HG02943 (cell line): ENCODE results near the gene MYO18A.

Source experiments
- ATAC-seq: cut with Tn5 transposase; IDR thresholded peaks from one replicate; pipeline ENCODE4 v1.9.1; 2021; ENCODE audit warnings: mild to moderate bottlenecking, low read depth, moderate library complexity; ENCODE audit not compliant: unreplicated experiment

MYO18A gene

DNA sequence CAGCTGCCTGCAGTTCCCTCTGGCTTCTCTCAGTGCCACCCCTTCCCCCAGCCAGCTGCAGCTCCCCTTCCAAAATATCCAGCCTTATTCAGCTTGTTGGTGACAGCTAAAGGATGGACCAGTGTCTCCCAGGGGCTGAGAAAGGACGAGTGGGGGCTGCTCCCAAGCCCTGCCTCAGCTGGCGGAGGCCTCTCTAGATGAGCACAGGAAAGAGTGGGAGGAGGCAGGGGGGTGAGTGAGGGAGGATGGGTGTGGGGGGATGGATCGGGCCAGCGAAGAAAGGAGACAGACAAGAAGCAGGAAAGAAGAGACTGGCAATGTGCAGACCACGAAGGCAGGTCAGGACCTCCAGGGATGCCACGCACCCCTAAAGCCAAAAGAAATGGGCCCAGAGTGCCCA lies 119.7 kb downstream of the MYO18A start:
- no peak for ATAC-seq

DNA sequence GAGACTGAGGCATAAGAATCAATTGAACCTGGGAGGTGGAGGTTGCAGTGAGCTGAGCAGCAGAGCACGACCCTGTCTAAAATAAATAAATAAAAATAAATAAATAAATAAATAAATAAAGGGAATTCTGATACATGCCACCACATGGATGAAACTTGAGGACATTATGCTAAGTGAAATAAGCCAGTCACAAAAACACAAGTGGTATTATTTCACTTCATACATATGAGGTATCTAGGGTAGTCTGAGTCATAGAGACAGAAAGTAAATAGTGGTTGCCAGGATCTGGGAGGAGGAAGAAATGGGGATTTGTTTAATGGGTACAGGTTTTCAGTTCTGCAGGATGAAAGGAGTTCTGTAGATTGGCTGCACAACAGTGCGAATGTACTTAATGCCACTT lies 120.9 kb downstream of the MYO18A start:
- ATAC-seq: no peak

DNA sequence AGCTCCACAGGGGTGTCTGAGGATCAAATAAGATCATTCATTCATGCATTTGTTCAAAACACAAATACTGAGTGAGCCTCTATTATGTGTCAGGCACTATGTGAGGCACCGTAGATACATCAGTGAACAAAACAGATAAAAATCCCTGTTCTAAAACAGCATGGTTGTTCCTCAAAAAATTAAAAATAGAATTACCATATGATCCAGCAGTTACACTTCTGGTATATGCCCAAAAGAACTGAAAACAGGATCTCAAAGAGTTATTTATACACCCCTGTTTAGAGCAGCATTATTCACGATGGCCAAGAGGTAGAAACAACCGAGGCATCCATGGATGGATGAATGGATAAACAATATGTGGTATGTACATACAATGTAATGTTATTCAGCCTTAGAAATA lies 121.8 kb downstream of the MYO18A start:
- no peak for ATAC-seq

DNA sequence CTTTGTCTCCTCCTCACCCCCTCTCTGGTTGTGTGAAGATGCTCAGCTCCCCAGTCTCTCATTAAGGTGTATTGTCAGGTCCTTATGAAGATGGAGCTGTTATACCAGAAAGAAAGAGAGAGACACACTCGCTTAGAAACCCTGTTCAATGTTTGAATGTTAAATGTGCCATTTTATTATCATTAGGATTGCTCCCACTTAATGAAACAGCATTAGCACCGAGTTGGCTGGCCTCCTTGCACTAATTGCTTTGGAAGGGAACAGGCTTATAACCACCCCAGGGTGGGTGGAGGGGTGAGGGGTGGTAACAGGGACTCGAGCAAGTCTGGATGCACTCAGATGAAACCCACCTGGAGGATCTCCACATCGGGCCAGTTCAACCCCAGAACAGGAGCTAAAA lies 122.8 kb downstream of the MYO18A start:
- no peak for ATAC-seq

DNA sequence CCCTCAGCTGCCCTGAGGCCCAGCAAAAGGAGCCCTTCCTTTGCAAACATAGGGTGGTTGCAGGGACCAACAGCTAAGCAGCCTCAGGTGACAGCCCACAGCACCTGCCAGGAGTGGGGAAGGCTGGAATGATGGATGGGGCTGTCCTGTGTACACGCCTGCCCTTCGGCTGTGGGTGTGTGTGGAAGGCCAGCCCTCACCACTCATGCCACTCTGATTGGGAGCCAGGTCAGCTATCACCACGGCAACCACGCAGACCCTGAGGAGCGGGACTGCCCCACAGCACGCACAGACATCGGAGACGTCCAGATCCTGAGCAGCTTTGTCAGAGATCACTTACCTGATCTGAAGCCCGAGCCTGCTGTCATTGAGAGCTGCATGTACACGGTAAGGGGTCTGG lies 125.4 kb downstream of the MYO18A start:
- no peak for ATAC-seq

DNA sequence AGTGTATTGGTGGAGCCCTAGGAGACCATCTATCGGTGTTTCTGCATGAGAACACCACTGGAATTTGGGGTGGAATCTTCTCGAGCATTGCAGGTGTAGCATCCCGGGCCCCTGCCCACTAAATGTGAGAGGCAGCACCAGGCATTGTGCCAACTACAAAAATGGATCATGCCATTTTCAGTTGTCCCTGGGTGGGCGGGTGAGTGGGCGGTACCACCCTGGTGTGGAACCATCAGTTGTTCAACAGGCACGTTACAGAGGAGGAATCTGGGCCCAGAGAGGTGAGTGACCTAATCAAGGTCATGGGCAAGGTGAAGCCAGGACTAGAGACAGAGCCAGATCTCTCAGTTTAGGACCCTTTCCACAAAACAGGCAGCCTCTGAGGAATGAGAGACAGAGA lies 128.5 kb downstream of the MYO18A start:
- no peak for ATAC-seq

DNA sequence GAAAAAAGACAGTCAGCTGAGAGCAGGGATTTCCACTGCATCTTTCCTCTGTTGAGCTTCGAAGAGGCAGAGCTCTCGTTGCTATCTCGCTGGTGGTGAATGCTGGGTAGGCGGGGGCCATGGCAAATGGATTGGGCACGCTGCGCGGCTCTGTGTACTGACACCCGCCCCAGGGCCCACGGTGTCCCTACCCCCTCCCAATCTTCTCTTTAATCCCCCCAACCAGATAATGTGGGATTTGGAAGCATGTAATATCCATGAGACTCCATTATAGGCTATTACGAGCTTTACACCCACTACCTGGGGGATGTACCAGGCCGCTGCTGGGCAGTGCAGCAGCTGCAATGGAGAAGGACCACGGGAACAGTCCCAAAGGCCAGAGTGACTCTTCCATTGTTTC lies 129.0 kb downstream of the MYO18A start:
- no peak for ATAC-seq

DNA sequence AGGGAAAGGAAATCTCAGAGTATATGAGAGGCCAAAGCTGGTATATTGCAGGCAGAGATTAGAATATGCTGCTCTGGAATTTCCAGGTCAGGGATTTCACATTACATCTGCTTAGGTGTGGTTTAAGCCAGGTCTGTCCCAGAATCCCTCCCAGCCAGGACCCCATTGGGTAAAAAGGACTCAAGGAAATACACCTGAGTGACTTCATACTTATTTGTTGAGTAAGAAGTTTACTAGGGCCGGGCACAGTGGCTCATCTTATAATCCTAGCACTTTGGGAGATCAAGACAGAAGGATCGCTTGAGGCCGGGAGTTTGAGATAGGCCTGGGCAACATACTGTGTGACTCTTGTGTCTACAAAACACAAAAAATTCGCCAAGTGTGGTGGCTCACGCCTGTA lies 130.0 kb downstream of the MYO18A start:
- ATAC-seq: no peak

DNA sequence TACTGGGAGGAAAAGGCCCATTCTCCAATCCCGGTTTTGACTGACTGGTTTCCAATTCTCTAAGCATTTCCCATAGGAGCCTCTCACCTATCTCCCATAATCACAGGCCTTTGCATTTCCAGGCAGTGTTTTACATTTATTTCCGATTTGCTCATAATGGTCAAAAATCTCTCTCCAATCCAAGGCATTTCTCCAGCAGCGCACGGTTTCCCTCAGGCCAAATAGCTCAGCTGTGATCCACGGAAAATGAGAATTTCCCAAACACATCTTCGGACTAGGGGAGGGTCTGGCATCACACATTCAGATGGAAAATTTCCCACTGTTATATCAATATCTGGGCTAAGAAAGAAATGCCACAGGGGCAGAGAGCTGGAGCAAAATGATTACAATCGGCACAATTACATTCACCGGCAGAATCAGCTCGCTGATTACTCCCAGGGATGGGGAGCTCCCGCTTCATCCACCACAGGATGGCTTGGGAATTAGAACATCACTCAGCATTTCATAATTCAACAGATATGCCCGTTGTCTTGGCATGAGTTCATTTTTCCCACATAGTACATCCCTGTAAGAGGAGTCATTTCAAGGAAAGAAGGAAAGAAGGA lies 130.6 kb downstream of the MYO18A start:
- no peak for ATAC-seq

DNA sequence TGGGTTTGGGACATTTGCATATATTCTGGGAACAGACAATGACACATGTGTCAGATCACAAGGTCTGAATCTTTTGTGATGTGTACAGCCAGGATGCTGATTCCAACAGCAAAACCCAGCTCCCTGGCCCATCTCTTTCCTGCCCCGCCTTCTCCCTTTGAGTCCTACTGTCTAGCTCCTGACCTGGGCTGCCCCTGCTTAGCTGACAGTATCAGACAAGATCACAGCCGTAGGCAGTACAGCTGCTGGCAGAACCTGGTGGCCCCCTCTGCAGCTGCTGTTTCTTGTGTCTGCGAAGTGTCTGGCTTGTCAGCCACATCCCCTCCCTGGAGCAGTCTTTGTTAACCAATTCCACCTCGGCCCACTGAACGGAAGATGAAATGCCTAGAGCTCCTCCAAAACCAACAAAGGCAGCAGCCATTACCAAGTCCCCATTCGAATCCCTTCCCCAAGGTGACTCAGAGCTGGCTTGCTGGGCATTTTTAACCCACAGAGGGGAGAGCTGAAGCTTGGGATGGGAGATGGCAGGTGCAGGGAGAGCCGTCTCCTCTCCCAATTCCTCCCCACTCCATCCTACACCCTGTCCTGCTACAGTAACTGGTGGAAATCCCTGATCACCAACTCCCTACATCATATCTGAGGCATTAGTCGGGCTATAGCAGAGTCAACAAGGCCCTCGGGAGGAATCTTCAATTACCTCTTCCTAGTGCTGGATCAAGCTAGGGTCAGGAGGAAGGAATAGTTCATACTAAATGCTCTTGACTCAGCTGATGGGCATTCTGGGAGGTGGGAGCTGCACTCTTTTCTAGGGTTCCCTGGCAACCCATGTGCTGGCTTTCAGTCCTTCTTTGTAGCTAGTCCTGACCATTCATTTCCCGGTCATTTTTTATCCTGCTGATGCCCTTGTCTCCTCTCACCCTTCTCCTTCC lies 131.5 kb downstream of the MYO18A start:
- ATAC-seq: no peak

DNA sequence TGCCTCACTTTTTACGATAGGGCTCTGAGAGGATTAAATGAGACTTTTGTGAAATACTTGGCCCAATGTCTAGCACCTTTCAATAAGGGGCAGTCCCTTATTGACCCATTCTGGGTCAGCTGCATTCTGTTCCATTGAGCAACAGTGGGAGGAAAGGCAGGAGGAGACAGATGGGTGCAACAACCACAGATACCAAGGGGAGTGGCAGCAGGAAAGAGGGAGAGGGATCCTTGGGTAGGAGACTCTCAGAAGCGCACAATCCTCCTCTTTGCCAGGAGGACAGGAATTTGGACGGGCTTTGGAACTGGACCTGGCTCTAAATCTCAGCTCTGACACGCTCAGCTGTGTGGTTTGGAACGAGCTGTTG lies 133.7 kb downstream of the MYO18A start:
- ATAC-seq: no peak

DNA sequence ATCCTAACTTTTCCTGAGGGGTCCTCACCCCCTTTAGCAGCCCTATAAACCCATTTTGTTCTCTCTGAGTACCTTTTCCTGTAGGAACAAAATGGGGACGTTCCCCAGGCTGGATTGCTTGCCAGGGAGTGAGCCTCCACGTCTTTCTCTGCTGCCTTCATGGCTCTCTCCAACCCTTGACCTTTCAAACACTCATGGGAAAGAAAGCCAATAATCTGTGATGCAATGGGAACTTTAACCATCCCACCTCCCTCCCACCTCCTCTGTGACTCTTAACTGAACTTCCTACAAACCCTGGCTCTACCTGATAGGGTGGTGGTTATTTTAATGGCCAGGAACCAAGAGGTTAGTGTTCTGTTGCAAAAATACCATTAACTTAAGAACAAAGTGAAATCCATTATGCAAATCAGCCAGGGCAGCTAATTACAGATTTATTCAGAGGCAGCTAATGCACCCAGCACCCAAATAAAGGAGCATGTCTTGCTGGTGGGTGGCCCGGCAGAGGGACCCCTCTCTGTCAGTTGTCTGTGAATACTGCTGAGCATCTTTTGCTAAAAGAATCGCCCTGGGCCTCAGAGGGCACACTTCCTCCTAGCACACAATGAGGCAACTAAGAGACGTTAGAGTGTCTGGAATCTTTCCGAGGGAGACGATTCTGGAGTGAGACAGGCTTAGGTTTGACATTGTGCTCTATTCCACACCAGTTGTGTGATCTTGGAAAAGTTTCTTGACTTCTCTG lies 134.3 kb downstream of the MYO18A start:
- no peak for ATAC-seq

DNA sequence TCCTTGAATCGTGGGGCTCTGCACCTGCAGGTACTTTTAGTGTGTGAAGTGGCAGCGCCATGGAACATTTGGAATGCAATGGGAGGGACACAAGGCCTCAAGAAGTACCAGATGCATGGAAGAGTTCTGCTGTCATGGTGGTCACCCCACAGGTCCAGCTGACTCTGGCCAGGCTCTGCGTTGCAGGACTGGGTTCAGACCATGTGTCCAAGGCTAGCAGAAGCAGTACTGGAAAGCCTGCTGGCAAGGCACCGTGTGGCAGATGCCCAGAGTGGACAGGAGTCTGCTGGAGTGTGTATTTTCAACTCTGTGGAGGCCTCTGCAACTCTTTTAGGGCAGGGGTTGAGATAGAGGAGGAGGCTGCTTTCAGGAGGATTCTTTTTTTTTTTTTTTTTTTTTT lies 135.2 kb downstream of the MYO18A start:
- no peak for ATAC-seq

DNA sequence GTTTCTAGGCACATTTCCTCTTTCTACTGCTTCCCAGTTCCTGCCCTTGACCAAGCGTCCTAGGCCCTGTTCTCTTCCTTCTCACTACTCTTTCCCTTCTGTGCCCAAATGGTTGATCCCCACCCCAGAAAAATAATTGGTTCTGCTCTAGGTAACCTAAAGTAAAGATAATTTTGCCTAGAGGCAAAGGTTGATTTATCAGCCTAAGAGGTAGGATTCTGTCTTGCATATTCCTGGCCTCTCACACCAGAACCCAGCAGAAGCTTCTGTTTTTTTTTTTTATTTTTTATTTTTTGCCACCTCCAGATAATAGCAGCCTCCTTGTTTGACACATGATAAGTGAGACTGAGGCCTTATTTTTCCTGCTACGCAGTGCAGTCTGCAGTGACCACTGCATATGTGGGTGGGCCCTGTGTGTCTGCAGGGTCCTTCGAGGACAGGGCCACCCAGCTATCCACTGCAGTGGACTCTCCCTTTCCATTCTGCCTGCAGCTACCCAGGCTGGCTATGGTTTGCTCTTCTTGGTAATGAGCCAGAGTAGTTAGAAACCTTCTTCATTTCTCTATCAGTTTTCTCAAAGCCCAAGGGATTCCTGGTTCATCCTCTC lies 136.6 kb downstream of the MYO18A start:
- ATAC-seq: no peak

DNA sequence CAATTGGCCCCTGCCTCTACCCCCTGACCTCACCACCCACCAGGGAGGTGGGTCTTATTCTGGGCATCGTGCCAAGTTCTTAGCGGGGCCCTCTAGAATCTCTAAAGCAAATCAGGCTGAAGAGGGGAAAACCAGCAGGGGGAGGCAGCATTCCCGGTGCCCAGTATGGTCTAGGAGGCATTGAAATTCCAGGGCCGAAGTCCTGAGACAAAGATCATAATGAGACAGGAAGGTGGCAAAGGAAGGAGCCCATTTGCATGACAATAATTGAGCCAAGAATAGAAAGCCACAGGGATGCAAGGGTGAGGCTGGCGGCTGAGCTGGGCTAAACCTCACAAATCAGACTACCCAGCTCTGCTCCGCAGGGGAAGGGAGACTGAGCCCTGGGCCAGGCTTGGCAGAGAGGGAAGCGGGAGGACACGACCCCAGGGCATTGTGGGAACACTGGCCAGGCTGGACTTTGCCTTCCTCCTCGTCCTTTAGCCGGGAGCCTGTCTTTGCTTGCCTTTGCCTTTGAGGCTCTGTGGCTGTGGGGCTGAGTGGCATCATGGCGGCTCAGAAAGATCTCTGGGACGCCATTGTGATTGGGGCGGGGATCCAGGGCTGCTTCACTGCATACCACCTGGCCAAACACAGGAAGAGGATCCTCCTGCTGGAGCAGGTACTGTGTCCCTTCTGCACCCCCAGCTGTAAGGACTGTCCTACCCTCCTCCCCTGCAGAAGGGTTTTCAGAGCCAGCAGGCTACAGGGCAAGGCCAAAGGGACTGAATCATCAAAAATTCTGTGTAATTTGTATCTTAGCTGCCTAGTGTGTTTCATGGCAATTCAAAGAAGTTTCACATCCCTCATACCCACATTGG lies 137.3 kb downstream of the MYO18A start, which contains the start of gene PIPOX:
TSS of gene PIPOX (plus strand) at position 463 of the 860 bp plus-strand sequence. CDS start at position 548, 85 bp downstream.
- ATAC-seq: no peak

DNA sequence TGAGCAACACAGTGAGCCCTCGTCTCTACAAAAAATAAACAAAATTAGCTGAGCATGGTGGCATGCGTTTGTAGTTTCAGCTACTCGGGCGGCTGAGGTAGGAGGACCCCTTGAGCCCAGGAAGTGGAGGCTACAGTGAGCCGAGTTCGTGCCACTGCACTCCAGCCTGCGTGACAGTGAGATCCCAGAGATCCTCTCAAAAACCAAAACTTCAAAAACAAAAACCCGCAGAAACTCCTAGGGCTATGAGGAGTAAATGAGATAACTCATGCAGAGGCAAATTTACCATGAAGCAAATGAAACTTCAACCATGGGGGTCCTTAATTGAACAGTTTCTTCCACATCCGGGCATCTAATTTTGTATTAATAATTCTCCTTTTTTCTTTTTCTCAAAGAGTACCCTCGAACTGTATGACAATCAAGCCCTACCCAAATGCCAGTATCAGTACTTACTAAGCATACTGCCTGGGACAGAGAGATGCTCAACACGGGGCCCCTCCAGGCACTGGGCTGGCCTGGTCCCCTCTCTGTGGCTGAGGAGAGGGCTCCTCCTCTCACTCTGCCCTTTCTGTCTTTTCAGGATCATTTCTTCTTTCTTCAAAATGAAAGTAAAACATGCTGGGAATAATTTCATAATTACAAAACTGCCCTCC lies 138.0 kb downstream of the MYO18A start:
- ATAC-seq: no peak

DNA sequence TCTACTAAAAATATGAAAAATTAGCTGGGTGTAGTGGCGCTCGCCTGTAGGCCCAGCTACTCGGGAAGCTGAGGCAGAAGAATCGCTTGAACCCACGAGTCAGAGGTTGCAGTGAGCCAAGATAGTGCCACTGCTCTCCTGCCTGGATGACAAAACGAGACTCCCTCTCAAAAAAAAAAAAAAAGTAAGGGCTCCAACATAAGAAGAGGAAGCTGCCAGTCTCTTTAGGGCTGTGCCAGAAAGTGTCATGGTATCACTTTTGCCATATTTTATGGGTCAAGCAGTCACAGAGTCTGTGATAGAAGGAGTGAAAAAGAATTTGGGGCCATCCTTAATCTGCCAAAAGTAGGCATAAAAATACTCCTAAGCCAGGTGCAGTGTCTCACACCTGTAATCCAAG lies 138.6 kb downstream of the MYO18A start:
- ATAC-seq: no peak

DNA sequence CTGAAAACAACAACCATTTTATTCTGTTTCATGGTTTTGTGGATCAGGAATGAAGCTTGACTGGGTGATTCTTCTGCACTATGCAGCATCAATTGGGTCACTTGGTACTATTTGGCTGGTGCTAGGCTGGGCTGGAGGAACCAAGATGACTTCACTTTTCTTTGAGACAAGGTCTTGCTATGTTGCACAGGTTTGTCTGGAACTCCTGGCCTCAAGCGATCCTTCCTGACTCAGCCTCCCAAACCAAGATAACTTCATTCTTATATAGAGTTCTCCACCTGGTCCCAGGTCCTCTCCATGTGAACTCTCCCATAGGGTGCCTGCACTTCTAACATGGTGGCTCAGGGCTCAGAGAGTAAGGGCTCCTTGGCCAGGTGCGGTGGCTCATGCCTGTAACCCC lies 139.1 kb downstream of the MYO18A start:
- no peak for ATAC-seq

DNA sequence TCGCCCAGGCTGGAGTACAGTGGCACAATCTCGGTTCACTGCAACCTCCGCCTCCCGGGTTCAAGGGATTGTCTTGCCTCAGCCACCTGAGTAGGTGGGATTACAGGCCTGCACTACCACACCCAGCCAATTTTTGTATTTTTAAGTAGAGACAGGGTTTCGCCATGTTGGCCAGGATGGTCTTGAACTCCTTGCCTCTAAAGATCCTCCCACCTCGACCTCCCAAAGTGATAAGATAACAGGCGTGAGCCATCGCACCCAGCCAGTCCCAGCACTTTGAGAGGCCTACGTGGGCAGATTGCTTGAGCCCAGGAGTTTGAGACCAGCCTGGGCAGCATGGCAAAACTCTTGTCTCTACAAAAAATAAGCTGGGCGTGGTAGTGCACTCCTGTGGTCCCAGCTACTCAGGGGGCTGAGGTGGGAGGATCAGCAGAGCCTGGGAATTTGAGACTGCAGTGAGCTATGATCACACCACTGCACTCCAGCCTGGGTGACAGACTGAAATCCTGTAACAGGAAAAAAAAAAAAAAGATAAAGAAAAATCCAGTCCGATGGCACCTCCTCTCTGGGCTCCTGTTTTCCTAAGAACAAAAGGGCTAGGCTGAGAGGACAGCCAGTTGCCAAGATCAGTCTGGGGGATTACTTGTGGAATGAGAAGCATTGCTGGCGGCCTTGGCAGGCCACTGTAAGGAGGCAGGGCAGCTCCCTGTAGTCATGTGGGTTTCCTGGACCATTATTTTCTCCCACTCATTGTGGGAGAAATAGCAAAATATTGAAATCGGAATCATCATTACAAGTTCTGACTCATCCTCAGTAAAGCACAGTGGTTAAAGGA lies 140.2 kb downstream of the MYO18A start:
- ATAC-seq: no peak
